Omental fat pad (tissue), 4 donors: ENCODE data around the gene SCRN1. TPM values are rescaled to one million over a fixed set of nuclear protein-coding genes. Genes with fewer than 3 reads are reported as not detected.

Source experiments
- ATAC-seq: fragments of 150-250 bp; one replicate; pipeline ENCODE4 v1.9.1; 2016; ENCODE audit warnings: mild to moderate bottlenecking, moderate library complexity; ENCODE audit not compliant: low FRiP score
- DNase-seq: peaks from one replicate; pipeline ENCODE4 v3.0.0-alpha.2; 2019; ENCODE audit warnings: low spot score
- CTCF ChIP-seq, 3 donors: fragments of 450-650 bp; IDR thresholded peaks; one replicate each; pipeline ENCODE4 v1.5.1; 2016 to 2017; ENCODE audit warnings: antibody characterized with exemption in 3 of 3, mild to moderate bottlenecking in 3 of 3, moderate library complexity in 2 of 3
- total RNA-seq, 4 donors: library from RNA; depleted of rRNA; stranded (reverse); fragments of >200 nt; gene quantifications; one replicate each; pipeline ENCODE4 v1.1.0, GENCODE V29; 2016

Gene SCRN1
- total RNA-seq, 4 donors from 2014 or later = 19.7 to 43.1 (median 31.0) TPM

- DNase-seq (peak; percentile 31), ATAC-seq (peak; percentile 53)
- no peak for TF ChIP-seq CTCF (IDR thresholded peaks at IDR 0.05)
Measured at GRCh38 chr7:30028749-30029635, 39.4 kb upstream of the SCRN1 start.

GRCh38 chr7:30028216-30028748, 38.7 kb upstream of the SCRN1 start, which contains the start of gene PLEKHA8:
TSS of gene PLEKHA8 (plus strand) at chr7:30028412. CDS start at chr7:30028763, 351 bp downstream.
- DNase-seq = peak; percentile 52
- ATAC-seq = peak; percentile 59
- TF ChIP-seq CTCF (IDR thresholded peaks at IDR 0.05) = no peak

- DNase-seq (no peak), ATAC-seq (no peak)
- TF ChIP-seq CTCF (IDR thresholded peaks at IDR 0.05) = no peak
Measured at GRCh38 chr7:30027740-30028215, 38.2 kb upstream of the SCRN1 start.

GRCh38 chr7:30027065-30027456, 37.5 kb upstream of the SCRN1 start:
- DNase-seq = no peak
- peak; percentile 31 for ATAC-seq
- no peak for TF ChIP-seq CTCF (IDR thresholded peaks at IDR 0.05)

- ATAC-seq (peak; percentile 97), DNase-seq (peak; percentile 80)
- no peak for TF ChIP-seq CTCF (IDR thresholded peaks at IDR 0.05)
Measured at GRCh38 chr7:30026229-30027064, 36.8 kb upstream of the SCRN1 start, which contains the start of gene FKBP14. TSS of gene FKBP14 (minus strand) at chr7:30026702. CDS start at chr7:30026508, 194 bp downstream.

GRCh38 chr7:30023524-30023923, 33.9 kb upstream of the SCRN1 start:
- DNase-seq (no peak), ATAC-seq (no peak)
- TF ChIP-seq CTCF (IDR thresholded peaks at IDR 0.05) = no peak
